AG08396 (cell line): ENCODE measurements around the gene WDR27.
"Not testable (repeated sequence)": the region's sequence is repeated elsewhere in the genome, so short reads cannot be mapped to it uniquely, and the experiment has no call there.

ENCODE experiments used
- DNase-seq: peaks from one replicate; pipeline ENCODE4 v3.0.0; 2012; ENCODE audit warnings: low spot score, mixed read lengths

Gene WDR27

GRCh38 chr6:169661391-169661756, 40.5 kb downstream of the WDR27 start:
- no peak for DNase-seq

GRCh38 chr6:169660751-169661390, 41.0 kb downstream of the WDR27 start:
- DNase-seq: no peak

- DNase-seq: no peak
Measured at GRCh38 chr6:169659820-169660610, 41.8 kb downstream of the WDR27 start.

GRCh38 chr6:169657284-169657610, 44.6 kb downstream of the WDR27 start:
- no peak for DNase-seq

- DNase-seq: no peak
Measured at GRCh38 chr6:169656546-169657283, 45.1 kb downstream of the WDR27 start.

GRCh38 chr6:169654598-169655391, 47.0 kb downstream of the WDR27 start:
- peak; percentile 87 for DNase-seq

GRCh38 chr6:169653691-169654090, 48.1 kb downstream of the WDR27 start:
- DNase-seq: no peak

- no peak for DNase-seq
Measured at GRCh38 chr6:169652896-169653295, 48.9 kb downstream of the WDR27 start.

GRCh38 chr6:169651498-169651897, 50.3 kb downstream of the WDR27 start:
- DNase-seq: no peak

- DNase-seq: no peak
Measured at GRCh38 chr6:169650959-169651292, 50.9 kb downstream of the WDR27 start.

- DNase-seq: no peak
Measured at GRCh38 chr6:169650241-169650958, 51.4 kb downstream of the WDR27 start.

GRCh38 chr6:169648617-169649016, 53.2 kb downstream of the WDR27 start:
- no peak for DNase-seq

GRCh38 chr6:169648092-169648491, 53.7 kb downstream of the WDR27 start:
- no peak for DNase-seq

- no peak for DNase-seq
Measured at GRCh38 chr6:169647637-169648036, 54.2 kb downstream of the WDR27 start.

GRCh38 chr6:169646906-169647567, 54.8 kb downstream of the WDR27 start:
- DNase-seq: no peak

GRCh38 chr6:169645459-169645858, 56.4 kb downstream of the WDR27 start:
- not testable (repeated sequence) for DNase-seq

- no peak for DNase-seq
Measured at GRCh38 chr6:169643521-169643920, 58.3 kb downstream of the WDR27 start.

- no peak for DNase-seq
Measured at GRCh38 chr6:169642455-169642854, 59.4 kb downstream of the WDR27 start.

GRCh38 chr6:169641461-169642085, 60.3 kb downstream of the WDR27 start:
- no peak for DNase-seq

GRCh38 chr6:169640983-169641382, 60.8 kb downstream of the WDR27 start:
- no peak for DNase-seq

GRCh38 chr6:169640351-169640852, 61.4 kb downstream of the WDR27 start:
- DNase-seq: peak; percentile 43
